GM23338 (cell line): ENCODE results near the gene TLX3. TPM values are rescaled to one million over a fixed set of nuclear protein-coding genes. Genes with fewer than 3 reads are reported as not detected.
A peak's percentile ranks its signal among the peaks of the same experiment; 100 is the strongest.

Experiments used
- ATAC-seq: fragments of 200-7000 bp; cut with Tn5 transposase; 3 replicates; pipeline ENCODE4 v1.9.1; 2020
- DNase-seq: peaks from one replicate; pipeline ENCODE4 v3.0.0-alpha.2; 2015; ENCODE audit warnings: low spot score
- H2AFZ ChIP-seq: fragments of 200-600 bp; sonication (generic); 2 replicates; pipeline ENCODE4 v1.8.0; 2016; ENCODE audit warnings: antibody characterized with exemption, mild to moderate bottlenecking, moderate library complexity
- H3F3A ChIP-seq: fragments of 200-600 bp; sonication (generic); replicated peaks from 2 replicates; pipeline ENCODE4 v1.8.0; 2017; ENCODE audit warnings: antibody characterized with exemption, mixed run types, low read depth
- H3K27ac ChIP-seq: fragments of 200-600 bp; sonication (generic); 2 replicates; pipeline ENCODE4 v1.6.1; 2016; ENCODE audit warnings: low read depth
- H3K27me3 ChIP-seq: fragments of 200-600 bp; sonication (generic); 2 replicates; pipeline ENCODE4 v1.8.0; 2016; ENCODE audit warnings: mild to moderate bottlenecking, mixed run types, moderate library complexity; ENCODE audit not compliant: insufficient read depth
- H3K36me3 ChIP-seq: fragments of 200-600 bp; sonication (generic); 2 replicates; pipeline ENCODE4 v1.8.0; 2016; ENCODE audit warnings: mild to moderate bottlenecking; ENCODE audit not compliant: insufficient read depth
- H3K4me1 ChIP-seq: fragments of 200-600 bp; sonication (generic); 2 replicates; pipeline ENCODE4 v1.8.0; 2016; ENCODE audit warnings: mild to moderate bottlenecking, moderate library complexity; ENCODE audit not compliant: insufficient read depth
- H3K4me2 ChIP-seq: fragments of 200-600 bp; sonication (generic); 2 replicates; pipeline ENCODE4 v1.7.1; 2017; ENCODE audit warnings: mixed run types
- H3K4me3 ChIP-seq: fragments of 200-600 bp; sonication (generic); 2 replicates; pipeline ENCODE4 v1.6.1; 2016; ENCODE audit warnings: mixed run types
- H3K79me2 ChIP-seq: fragments of 200-600 bp; sonication (generic); replicated peaks from 2 replicates; pipeline ENCODE4 v1.8.0; 2017; ENCODE audit warnings: mild to moderate bottlenecking; ENCODE audit not compliant: insufficient read depth
- H3K9me2 ChIP-seq: fragments of 200-600 bp; sonication (generic); 2 replicates; pipeline ENCODE4 v1.8.0; 2017; ENCODE audit not compliant: insufficient read depth
- H4K20me1 ChIP-seq: fragments of 200-600 bp; sonication (generic); replicated peaks from 2 replicates; pipeline ENCODE4 v1.8.0; 2017; ENCODE audit warnings: mild to moderate bottlenecking; ENCODE audit not compliant: insufficient read depth
- H3K27ac Mint-ChIP-seq: 2 replicates; pipeline ENCODE4 v1.8.0; 2020; ENCODE audit warnings: inconsistent platforms, mild to moderate bottlenecking, moderate library complexity, mixed read lengths
- H3K27me3 Mint-ChIP-seq: 3 replicates; pipeline ENCODE4 v1.8.0; 2022; ENCODE audit warnings: low read depth, mild to moderate bottlenecking, moderate library complexity, mixed read lengths, inconsistent platforms; ENCODE audit not compliant: insufficient read depth, poor library complexity
- H3K36me3 Mint-ChIP-seq: 3 replicates; pipeline ENCODE4 v1.8.0; 2021; ENCODE audit warnings: low read depth, mild to moderate bottlenecking, inconsistent platforms, moderate library complexity, mixed read lengths
- H3K4me1 Mint-ChIP-seq: 3 replicates; pipeline ENCODE4 v1.8.0; 2020; ENCODE audit warnings: mild to moderate bottlenecking, inconsistent platforms, mixed read lengths
- H3K4me3 Mint-ChIP-seq: 3 replicates; pipeline ENCODE4 v1.8.0; 2021; ENCODE audit warnings: moderate library complexity, mild to moderate bottlenecking, inconsistent platforms, mixed read lengths
- H3K9me3 Mint-ChIP-seq: 3 replicates; pipeline ENCODE4 v1.8.0; 2020; ENCODE audit warnings: moderate library complexity, mild to moderate bottlenecking, inconsistent platforms, mixed read lengths
- CREB1 ChIP-seq: fragments of 250-450 bp; sonication (Bioruptor Pico); IDR thresholded peaks from 2 replicates; pipeline ENCODE4 v1.5.0; 2020; ENCODE audit warnings: low read depth, mild to moderate bottlenecking, moderate library complexity
- CTCF ChIP-seq, 2 experiments: fragments of 200-600 bp in 1 of 2; sonication (generic) in 1 of 2; conservative IDR thresholded peaks; 2 replicates each; pipeline versions ENCODE4 v1.5.1 to v1.6.1; 2016 to 2017; ENCODE audit warnings: antibody characterized with exemption in 2 of 2, low read depth in 2 of 2, mild to moderate bottlenecking in 2 of 2, moderate library complexity in 1 of 2
- ETS1 ChIP-seq: IDR thresholded peaks from 2 replicates; pipeline ENCODE4 v1.6.1; 2016; ENCODE audit warnings: antibody characterized with exemption
- EZH2 ChIP-seq: fragments of 200-600 bp; sonication (generic); IDR thresholded peaks from one replicate; pipeline ENCODE4 v1.8.0; 2017; ENCODE audit warnings: antibody characterized with exemption, mild to moderate bottlenecking, low read depth; ENCODE audit not compliant: unreplicated experiment
- EZH2phosphoT487 ChIP-seq: fragments of 200-600 bp; sonication (generic); IDR thresholded peaks from one replicate; pipeline ENCODE4 v1.8.1; 2018; ENCODE audit warnings: antibody characterized with exemption; ENCODE audit not compliant: unreplicated experiment
- JUNB ChIP-seq: IDR thresholded peaks from one replicate; pipeline ENCODE4 v1.6.1; 2016; ENCODE audit warnings: antibody characterized with exemption; ENCODE audit not compliant: unreplicated experiment
- STAT1 ChIP-seq: IDR thresholded peaks from one replicate; pipeline ENCODE4 v1.6.1; 2016; ENCODE audit warnings: antibody characterized with exemption; ENCODE audit not compliant: unreplicated experiment
- ZNF114 ChIP-seq: fragments of 250-450 bp; sonication (Bioruptor Pico); IDR thresholded peaks from 2 replicates; pipeline ENCODE4 v1.5.0; 2020; ENCODE audit warnings: mild to moderate bottlenecking, moderate library complexity
- ZNF331 ChIP-seq: fragments of 250-450 bp; sonication (Bioruptor Pico); IDR thresholded peaks from 2 replicates; pipeline ENCODE4 v1.5.0; 2020; ENCODE audit warnings: low read depth, mild to moderate bottlenecking, moderate library complexity
- ZNF462 ChIP-seq: fragments of 250-450 bp; sonication (Bioruptor Pico); IDR thresholded peaks from 2 replicates; pipeline ENCODE4 v1.5.0; 2020; ENCODE audit warnings: mild to moderate bottlenecking, moderate library complexity
- long read RNA-seq: library from polyadenylated mRNA; unstranded; transcript quantifications from one replicate; pipeline ENCODE4 v2.0.0, GENCODE V29; 2020; ENCODE audit not compliant: unreplicated experiment
- polyA plus RNA-seq: library from polyadenylated mRNA; unstranded; fragments of >200 nt; fragmentation: Nextera tagmentation; extraction: Ambion mirVana; gene quantifications from 2 replicates; pipeline ENCODE4 v1.2.1, GENCODE V29; 2016
- total RNA-seq: library from RNA; depleted of rRNA; stranded (reverse); fragments of >200 nt; shearing (Covaris generic); gene quantifications from 2 replicates; pipeline ENCODE4 v1.2.3, GENCODE V29; 2014; rRNA removed

TLX3 gene
- total RNA-seq: 0.83 TPM in 1 of 2 replicates, not detected in the other
- polyA plus RNA-seq: not detected in 2 replicates
- long read RNA-seq: 0 reads

- H3K27me3 Mint-ChIP-seq: peaks cover 96% of the 10 kb centered on the region
- no peak within 1 kb of the TSS; the same call in 1 of the 2 replicates for H2AFZ ChIP-seq
Observed at GRCh38 chr5:171308453-171309275, at the start of gene TLX3. TSS of gene TLX3 (plus strand) at chr5:171309248. CDS start at chr5:171309366, 118 bp downstream.

More at GRCh38 chr5:171308453-171309275, at the start of gene TLX3:
- TF ChIP-seq ZNF331 (CRISPR knock-in tag) (no peak), ZNF462 (CRISPR knock-in tag) (no peak), ZNF114 (CRISPR knock-in tag) (no peak), EZH2 (peak; percentile 96), CTCF (conservative IDR thresholded peaks at IDR 0.05; ENCODE audit: low read depth in 2 of 2) (peak in 1 of 2 experiments; percentile 15; a peak in 2 of 4 replicates), ETS1 (no peak), CREB1 (no peak), JUNB (peak; percentile 88), EZH2phosphoT487 (peak; percentile 38), STAT1 (no peak)
- H3K27me3 ChIP-seq: peaks cover 100% of the 10 kb centered on the region
- peaks cover 18% of the 10 kb centered on the region for H4K20me1 ChIP-seq
- peaks cover 29% of the 10 kb centered on the region for H3K4me1 ChIP-seq
- ATAC-seq: peak; percentile 51
- DNase-seq: peak; percentile 96
- no peaks in the 10 kb centered on the region for H3K79me2 ChIP-seq
- H3K4me3 ChIP-seq: peak within 1 kb of the TSS; percentile 48
- H3K27ac Mint-ChIP-seq: no peak within 1 kb of the TSS
- H3K36me3 Mint-ChIP-seq: no peaks in the 10 kb centered on the region; the same call in 2 of the 3 replicates
- peaks cover 32% of the 10 kb centered on the region for H3K4me1 Mint-ChIP-seq
- H3K4me3 Mint-ChIP-seq: peak within 1 kb of the TSS; percentile 65
- peaks cover 5% of the 10 kb centered on the region for H3K9me3 Mint-ChIP-seq
- H3K27ac ChIP-seq: no peak within 1 kb of the TSS
- no peaks in the 10 kb centered on the region for H3K9me2 ChIP-seq
- H3F3A ChIP-seq: no peaks in the 10 kb centered on the region; the same call in 1 of the 2 replicates
- H3K36me3 ChIP-seq: no peaks in the 10 kb centered on the region
- peak within 1 kb of the TSS; percentile 76 for H3K4me2 ChIP-seq
